GM12872 (cell line): ENCODE data around the gene MAPK8.

ENCODE experiments used
- TF ChIP-seq, protein P1 (sequence below): IDR thresholded peaks from 3 replicates; pipeline ENCODE4 v1.5.1; 2011; ENCODE audit warnings: low read depth, mild to moderate bottlenecking, low read length, moderate library complexity; ENCODE audit not compliant: insufficient read depth

MAPK8 gene

DNA sequence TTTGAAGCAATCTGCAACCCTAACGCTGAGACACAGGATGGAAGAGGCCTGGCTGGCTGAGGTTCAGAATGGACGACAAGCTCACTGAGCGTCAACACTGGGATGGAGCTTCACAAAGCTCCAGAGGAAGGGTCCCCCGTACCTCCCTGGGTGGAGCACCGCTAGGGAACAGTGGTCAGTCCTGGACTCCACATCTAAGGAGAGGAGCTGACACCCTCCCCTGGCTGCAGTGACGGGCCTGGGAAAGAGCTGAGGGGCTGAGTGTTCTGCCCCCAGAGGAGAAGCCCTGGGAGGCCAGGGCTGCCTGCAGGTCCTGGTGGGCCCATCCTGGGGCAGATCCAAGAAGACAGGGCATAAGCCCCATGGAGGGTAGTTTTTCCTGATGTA lies 152.2 kb downstream of the MAPK8 start:
- TF ChIP-seq, protein P1, sequence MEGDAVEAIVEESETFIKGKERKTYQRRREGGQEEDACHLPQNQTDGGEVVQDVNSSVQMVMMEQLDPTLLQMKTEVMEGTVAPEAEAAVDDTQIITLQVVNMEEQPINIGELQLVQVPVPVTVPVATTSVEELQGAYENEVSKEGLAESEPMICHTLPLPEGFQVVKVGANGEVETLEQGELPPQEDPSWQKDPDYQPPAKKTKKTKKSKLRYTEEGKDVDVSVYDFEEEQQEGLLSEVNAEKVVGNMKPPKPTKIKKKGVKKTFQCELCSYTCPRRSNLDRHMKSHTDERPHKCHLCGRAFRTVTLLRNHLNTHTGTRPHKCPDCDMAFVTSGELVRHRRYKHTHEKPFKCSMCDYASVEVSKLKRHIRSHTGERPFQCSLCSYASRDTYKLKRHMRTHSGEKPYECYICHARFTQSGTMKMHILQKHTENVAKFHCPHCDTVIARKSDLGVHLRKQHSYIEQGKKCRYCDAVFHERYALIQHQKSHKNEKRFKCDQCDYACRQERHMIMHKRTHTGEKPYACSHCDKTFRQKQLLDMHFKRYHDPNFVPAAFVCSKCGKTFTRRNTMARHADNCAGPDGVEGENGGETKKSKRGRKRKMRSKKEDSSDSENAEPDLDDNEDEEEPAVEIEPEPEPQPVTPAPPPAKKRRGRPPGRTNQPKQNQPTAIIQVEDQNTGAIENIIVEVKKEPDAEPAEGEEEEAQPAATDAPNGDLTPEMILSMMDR, result no peak

DNA sequence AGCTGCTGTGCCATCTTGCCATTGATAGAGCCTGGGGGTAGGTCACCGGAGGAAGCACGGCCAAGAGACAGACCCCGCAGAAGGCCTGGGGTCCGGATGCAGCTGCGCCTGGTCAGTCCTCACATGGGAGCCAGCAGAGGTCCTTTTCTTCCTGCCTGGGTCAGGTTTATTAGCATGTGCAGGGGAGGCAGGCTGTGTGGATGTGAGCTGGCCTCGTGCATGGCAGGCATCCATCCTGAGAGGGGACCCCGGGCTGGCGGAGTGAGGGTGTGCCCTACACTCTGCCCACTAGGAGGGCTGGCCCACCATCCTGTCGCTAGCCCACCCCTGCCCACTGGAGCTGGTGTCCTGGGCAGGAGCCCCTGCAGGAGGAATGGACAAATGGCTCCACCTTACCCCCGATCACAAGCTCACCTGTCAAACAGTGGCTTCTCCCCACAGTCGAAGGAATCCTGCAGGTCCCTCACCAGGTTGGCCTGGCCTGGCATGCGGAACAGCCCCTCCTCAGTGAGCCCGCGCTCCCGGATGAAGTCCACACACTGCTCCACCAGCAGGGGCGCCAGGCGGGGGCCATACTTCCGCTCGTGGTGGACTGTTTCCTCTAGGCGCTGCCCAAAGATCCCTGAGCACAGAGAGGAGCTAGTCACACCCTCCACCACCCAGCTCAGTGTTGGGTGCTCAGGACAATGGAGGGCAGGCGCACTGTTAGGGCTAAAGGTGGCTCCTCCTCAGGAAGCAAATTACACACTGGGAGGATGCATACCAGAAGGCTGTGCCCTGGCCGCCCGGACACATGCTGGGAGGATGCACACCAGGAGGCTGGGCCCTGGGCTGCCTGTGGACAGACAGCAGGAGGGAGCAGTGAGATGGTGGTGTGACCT lies 153.0 kb downstream of the MAPK8 start:
- TF ChIP-seq, protein P1, result peak; percentile 34; the same call in 1 of the 3 replicates

DNA sequence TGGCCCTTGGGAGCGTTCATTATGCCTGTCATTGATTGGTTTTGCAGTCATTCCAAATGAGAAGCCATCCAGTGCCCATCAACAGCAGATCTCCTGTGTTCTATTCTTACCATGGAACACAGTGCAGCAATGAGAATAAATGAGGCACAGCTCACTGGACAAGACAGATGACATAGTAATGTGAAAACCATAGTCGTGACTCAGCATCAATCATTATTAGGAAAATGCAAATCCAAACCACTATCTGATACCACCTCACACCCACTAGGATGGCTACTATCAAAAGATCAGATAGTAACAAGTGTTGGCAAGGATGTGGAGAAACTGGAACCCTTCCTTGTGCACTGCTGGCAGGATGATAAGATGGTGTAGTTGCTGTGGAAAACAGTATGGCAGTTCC lies 153.7 kb downstream of the MAPK8 start:
- TF ChIP-seq, protein P1, result no peak

DNA sequence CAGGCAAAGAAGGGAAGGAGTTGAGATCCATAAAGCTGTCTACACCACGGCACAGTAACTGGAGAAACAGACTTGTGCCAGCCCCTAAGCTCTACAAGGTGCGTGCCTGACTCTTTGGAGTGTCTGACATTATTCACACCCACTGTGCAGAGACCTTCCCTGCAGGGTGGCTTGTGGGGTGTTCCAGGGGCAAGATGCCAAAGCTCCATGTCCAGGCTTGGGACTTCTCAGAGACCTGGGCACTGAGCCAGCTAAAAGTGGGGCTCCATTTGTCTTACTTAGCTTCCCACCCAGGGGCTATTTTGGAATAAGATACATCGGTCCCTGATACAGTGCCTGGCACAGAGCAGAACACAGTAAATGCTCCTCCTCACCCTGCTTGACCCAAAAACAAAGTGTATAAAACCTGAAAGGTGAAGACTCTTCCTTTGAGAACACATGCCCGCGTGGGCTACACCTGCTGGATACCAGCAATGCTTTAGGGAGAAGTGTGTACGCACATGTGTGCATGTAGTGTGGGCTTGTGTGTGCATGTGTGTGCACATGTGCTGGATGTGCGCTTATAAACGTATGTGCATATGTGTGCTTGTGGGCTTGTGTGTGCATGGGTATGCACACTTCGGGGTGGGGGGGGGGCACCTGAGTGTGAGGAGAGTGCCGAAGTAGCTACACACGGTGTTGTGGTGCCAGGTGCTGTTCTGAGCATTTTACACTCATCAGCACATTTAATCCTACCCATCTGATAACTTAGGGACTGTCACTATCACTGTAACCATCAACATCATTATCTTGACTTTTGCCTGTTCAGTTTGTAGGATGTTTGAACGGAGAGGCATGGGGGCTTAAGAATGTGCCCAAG lies 155.4 kb downstream of the MAPK8 start:
- TF ChIP-seq, protein P1, result no peak

DNA sequence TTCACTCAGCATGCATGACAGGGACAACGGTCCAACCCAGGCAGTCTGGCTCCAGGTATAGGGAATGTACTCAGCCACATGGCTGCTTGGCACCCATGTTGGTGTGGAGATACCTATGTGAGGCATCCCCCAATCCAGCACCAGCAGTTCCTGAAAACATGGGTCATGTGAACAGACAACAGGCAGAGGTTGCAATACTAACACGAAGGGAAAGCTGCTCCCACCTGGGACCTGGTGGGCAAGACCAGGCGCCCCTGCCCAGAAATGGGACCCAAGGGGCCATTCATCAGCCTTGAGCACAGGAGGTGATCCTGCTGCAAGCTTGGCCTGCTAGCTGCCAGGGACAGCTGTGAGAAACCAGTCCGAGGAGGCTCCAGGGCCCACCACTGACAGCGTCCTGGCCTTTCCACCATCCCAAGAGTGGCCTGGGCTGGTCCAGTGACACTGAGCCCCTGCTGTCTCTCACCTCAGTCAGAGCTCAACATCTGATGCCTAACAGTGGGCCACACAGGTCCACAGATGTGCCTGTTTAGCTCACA lies 156.1 kb downstream of the MAPK8 start:
- TF ChIP-seq, protein P1, result no peak

DNA sequence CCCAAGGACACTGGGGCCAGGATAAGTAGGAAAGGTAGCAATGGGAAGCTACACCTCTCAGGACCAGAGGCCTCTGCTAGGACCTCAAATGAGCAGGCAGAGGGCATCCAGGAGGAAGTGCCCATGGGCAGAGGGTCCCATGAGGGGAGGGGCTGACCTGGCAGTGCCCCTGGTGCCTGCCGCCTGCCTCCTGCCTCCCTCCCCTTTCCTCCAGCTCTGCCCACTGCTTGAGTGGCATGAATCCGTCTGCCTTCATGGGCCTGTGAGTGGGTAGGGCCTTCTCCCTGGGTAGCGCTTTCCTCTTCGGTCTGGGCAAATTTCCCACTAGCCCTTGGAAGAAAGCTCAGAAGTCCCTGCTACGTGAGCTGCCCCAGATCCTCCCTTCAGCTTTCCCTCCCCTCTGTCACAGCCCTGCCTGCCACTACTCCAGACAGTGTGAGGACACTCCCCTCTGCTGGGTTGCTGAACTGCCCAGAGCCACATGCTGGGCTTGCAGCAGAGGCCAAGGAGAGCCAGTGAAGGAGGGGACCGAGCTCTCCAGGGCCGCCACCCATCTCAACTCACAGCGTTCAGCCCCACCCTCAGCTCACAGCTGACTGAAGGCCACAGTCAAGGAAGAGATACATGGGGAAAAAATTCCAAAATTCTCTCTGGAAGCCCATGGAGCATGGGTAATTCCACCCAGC lies 157.0 kb downstream of the MAPK8 start:
- TF ChIP-seq, protein P1, result no peak
